KG1 (cell line): ENCODE measurements around the gene HEPN1.

Source experiments
- DNase-seq: peaks from one replicate; lab custom pipeline; 2025; lab: John Stamatoyannopoulos, UW

HEPN1 gene

DNA sequence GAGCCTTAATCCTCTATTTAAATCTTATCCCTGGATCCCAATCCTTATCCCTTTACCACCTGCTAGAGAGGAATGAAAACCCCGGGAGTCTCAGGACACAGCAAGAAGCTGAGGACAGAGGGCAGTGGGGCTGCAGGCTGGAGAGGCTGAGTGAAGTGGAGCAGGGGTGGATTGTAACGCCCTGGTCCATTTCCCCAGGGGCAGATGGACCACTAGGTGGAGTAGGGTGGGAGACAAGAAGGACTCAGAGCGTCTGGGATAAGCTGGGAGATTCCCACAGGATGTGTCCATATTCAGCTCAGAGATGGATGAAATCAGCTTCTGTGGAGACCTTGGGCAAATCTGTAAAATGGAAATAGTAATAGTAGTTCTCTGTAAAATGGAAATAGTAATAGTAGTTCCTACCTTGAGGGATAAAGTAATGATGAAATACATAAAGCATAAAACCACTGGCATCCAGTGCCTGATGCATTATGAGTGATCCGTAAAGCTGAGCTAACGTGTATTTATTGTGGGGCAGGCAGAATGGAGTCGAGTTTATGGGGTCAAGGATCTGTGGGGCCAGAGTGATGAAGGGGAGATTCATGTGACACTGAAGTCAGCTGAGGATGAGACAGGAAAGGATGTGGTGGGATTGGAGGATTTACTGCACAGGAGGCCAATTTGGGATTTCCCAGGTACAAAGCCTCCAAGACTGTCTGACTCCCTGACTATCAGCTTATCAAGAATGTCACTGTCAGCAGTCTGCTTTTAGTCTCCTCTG is 19.5 kb upstream of the HEPN1 start:
- DNase-seq: no peak

GRCh38 chr11:124900464-124900863 is 18.6 kb upstream of the HEPN1 start:
- no peak for DNase-seq

DNA sequence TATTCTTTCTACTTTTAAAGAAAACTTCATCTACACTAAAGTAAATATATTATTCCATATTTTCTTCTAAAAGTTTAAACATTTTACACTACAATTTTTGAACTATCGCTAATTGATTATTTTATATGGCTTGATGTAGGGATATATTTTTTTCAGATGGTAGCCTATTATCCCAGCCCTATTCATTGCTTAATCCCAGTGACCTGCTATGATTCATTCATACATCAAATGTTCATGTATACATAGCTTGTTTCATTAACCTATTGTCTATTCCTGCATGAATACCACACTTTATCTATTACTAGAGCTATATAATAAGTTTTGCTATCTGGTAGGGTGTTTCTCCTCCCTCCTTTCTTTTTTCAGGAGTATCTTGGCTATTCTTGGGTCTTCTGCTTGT is 16.4 kb upstream of the HEPN1 start:
- DNase-seq: no peak

GRCh38 chr11:124915541-124916369 is 3.3 kb upstream of the HEPN1 start:
- DNase-seq: no peak

DNA sequence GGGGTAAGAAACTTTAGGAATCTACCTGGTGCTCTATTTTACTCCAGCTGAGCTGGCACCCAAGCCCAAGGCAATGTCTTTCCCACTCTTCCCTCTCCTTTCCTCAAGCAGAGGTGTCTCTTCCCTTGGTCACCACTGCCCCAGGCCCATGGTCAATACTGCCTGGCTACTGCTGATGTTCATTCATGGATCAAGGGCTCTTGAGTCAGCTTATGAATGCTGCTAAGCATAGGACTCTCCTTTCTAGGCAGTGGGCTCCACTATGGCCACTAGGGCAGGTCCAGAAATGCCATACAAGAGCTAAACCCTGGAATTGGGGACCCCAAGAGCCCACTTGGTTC is 2.7 kb upstream of the HEPN1 start:
- DNase-seq: no peak

DNA sequence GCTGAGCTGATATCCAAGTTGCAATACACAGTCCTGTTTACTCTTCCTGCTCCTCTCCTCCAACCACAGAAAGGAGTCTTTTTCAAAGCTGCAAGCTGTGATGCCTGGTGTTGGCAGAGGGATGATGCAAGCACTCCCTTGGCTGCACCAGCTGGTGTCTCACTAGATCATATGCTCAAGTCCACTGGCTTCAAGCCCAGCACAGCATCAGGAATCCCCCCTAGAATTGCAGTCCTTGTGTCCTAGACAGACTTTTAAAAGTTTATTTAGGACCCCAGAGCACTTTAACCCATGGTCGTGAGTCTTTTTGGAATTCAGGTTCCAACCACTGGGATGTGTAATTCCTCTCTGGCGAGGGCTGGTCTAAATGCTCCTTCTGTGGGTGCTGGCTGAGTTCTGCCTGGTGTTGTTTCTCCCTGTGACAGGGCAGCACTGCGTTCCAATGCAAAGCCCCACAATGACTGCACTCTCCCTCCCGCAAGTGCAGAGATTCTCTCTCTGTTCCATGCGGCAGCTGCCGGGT is 1.9 kb upstream of the HEPN1 start:
- no peak for DNase-seq

DNA sequence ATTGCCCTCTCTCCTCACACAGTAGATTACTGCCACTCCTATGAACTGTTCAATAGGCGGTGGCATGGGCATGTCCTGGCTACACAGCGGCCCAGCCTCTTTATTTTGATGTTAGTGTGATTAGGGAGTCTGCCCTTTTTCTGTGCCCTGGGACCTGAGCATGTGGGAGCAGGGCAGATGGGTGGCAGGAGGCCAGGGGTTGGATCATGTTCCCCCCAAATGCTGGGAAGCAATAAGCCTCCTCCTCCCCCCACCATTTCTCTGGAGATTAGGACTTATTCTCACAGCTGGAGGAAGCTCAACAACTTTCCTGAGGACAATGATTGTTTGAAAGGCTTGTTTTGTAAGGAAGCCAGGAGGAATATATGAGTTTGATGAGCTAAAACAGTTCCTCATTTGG is 848 bp downstream of the HEPN1 start:
- DNase-seq: no peak

- DNase-seq: no peak
Observed at GRCh38 chr11:124920356-124920755, 1.3 kb downstream of the HEPN1 start.

DNA sequence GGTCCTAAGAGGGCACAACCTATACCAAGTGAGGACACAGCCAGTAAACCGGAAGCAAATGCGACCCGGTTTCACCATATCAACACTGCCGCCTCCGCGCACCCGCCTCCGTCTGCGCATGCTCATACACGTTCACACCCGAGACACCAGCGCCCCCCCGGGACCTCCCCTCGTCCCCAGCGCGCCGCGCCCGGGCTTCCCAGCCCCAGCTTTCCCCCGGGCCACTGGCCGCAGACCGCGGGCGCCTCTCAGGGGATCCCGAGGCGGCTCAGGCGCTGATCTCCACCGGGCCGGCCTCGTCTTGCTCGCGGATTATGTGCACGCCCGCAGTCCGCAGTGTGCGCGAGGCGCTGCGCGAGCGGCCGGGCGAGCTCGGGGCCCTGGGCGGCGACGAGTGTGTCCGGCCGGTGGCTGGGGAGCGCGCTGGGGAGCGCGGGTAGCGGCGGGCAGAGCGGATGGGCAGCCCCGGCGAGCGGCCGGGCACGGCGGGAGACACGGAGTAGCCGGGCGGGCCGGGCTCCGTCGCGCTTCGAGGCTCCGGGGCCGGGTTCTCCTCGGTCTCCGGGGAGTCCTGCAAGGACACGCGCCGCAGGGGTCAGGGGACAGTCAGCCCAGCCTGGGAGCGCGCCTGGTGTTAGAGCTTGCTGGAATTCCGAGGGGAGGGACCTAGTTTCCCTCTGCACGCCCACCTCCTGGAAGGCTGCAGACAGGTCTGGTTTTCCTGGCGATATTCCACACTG is 2.0 kb downstream of the HEPN1 start:
- no peak for DNase-seq

GRCh38 chr11:124922831-124923230 is 3.8 kb downstream of the HEPN1 start:
- no peak for DNase-seq

GRCh38 chr11:124923296-124923695 is 4.2 kb downstream of the HEPN1 start:
- no peak for DNase-seq

DNA sequence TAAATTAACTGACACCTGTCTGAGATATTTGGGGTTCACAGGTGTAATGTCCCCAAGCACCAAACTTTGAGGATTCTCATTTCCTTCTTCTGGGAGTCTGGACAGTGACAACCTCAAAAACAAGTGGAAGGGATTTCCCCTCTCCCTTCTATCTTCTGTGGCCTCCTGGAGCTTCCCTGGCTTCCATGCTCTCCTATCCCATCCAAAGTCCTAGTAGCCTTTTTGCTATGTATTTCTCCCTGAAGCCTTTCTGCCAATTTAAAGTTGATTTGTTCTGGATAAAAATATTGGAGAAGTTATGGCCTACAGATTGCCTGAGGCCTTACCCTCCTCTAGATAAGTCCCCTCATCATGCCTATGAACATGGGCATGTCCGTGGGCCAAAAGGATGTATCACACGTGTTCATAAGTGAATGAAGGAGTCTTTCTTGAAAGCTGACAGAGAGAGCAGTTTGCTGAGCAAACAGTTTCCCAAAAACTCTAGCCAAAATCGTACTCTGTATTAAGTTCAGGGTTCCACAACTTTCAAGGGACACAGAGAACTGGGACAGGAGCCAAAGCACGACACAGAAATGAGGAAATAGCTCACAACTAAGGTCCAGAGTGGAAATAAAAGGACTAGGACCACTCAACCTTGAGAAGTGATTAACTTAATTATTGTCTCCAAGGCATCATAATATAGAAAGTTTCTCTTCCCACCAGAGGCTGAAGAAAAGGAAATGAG is 10.1 kb downstream of the HEPN1 start:
- no peak for DNase-seq

DNA sequence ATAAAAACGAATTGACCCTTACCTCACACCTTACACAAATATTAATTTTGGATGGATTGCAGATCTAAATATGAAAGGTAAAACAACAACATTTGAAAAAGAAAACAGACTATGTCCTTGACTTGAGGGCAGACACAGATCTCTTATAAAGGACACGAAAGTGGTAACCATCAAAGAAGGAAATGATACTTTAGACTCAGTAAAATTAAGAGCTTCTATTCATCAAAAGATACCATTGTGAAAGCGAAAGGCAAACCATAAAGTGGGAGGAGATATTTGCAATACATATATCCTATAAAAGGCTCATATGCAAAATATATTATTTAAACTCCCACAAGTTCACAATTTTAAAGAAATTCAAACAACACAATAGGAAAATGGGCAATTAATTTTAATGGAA is 11.7 kb downstream of the HEPN1 start:
- no peak for DNase-seq

GRCh38 chr11:124934862-124935547 is 16.0 kb downstream of the HEPN1 start:
- DNase-seq: no peak

- no peak for DNase-seq
Observed at GRCh38 chr11:124935548-124936514, 16.8 kb downstream of the HEPN1 start, which contains the start of gene HEPACAM. TSS of gene HEPACAM (minus strand) at chr11:124936047. CDS start at chr11:124936006, 41 bp downstream.

DNA sequence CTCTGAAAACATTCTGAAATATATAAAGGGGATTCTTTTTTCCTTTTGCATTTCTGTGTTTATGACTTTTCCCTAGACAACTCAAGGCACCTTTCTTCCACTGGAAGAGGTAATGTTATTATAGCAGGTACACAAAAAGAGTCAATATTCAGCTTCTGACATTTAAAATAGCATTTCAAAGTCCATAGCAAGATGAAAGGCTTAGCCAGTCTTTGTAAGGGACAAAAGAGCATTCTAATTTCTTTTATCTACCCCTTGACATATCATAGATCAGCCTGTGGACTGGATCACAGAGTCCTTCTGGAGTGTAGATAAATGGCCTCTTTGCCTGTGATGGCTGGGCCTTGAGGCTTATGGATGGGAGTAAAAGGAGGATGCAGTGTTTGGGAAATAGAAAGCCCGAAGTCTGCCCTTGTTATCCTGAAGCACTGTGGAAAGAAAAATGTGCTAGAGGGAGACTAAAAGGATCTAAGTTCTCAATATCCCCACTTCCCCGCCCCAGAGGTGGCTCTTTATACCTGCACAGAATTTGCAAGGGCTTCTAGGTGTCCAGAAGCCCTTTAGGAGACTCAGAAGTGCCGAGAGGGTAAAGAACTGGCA is 18.4 kb downstream of the HEPN1 start:
- no peak for DNase-seq

DNA sequence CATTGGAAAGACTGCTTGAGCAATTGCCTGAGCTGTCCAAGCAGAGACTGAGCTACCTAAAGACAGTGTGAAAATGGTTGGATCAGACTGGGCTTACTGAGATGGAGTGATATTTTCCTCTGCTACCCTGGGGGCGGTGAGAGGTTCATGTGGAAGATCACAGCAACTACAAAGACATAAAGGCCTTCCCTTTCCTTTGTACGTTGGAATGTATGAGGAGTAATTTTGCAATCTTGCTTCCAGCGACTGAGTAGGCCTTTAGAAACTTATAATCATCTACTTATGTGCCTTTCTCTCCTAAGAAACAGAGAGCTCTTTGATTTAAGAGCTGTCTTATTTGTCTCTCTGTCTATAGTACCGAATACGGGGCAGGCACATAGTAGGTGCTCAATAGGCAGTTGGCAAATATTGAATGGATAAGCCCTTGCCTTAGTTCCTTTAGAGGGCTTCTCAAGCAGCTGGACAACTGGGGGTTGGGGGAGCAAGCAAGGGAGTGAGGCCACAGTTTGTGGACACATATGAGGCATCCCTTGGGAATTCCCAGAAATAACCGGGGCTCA is 19.2 kb downstream of the HEPN1 start:
- no peak for DNase-seq

DNA sequence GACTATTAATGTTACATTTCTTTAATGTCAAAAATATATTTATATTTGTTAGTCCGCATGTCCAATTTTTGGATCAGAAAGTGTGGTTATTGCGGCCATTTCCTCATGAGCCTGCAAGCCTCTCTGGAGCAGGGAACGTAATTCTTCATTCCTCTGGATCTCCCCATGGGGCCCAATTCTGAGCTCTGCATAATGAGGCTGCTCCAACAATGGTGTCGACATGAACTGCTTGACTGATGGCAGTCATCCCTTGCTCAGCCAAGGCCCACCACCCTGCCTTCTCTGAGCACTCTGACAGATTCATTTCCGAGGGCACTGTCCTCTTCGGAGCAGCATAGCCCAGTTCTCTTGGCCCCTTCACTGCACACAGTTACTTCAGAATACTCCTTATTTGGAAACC is 19.9 kb downstream of the HEPN1 start:
- DNase-seq: no peak

DNA sequence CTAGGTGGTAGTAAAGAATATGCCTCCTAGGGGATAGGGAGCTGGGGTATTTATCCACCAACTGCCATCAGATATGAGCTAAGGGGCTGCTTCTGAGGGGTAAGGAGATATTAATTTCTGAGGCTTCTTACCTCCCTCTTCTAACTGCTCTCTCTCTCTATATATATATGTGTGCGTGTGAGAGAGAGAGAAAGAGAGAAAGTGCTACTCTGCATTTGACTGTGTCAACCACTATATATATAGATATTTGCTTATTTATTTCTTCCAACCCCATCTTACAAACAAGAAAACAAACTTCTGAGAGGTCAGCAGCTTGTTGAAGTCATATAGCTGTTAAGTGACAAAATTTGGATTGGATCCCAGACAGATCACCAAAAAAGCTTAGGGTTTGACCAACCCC is 22.7 kb downstream of the HEPN1 start:
- DNase-seq: no peak
